GM19397 (cell line): ENCODE measurements around the gene ECSIT.
A peak's percentile ranks its signal among the peaks of the same experiment; 100 is the strongest.
"Not testable (repeated sequence)": the region's sequence is repeated elsewhere in the genome, so short reads cannot be mapped to it uniquely, and the experiment has no call there.

Experiments used
- ATAC-seq: cut with Tn5 transposase; IDR thresholded peaks from one replicate; pipeline ENCODE4 v1.9.1; 2021; ENCODE audit warnings: mild to moderate bottlenecking, moderate library complexity; ENCODE audit not compliant: unreplicated experiment

ECSIT gene, protein sequence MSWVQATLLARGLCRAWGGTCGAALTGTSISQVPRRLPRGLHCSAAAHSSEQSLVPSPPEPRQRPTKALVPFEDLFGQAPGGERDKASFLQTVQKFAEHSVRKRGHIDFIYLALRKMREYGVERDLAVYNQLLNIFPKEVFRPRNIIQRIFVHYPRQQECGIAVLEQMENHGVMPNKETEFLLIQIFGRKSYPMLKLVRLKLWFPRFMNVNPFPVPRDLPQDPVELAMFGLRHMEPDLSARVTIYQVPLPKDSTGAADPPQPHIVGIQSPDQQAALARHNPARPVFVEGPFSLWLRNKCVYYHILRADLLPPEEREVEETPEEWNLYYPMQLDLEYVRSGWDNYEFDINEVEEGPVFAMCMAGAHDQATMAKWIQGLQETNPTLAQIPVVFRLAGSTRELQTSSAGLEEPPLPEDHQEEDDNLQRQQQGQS

DNA sequence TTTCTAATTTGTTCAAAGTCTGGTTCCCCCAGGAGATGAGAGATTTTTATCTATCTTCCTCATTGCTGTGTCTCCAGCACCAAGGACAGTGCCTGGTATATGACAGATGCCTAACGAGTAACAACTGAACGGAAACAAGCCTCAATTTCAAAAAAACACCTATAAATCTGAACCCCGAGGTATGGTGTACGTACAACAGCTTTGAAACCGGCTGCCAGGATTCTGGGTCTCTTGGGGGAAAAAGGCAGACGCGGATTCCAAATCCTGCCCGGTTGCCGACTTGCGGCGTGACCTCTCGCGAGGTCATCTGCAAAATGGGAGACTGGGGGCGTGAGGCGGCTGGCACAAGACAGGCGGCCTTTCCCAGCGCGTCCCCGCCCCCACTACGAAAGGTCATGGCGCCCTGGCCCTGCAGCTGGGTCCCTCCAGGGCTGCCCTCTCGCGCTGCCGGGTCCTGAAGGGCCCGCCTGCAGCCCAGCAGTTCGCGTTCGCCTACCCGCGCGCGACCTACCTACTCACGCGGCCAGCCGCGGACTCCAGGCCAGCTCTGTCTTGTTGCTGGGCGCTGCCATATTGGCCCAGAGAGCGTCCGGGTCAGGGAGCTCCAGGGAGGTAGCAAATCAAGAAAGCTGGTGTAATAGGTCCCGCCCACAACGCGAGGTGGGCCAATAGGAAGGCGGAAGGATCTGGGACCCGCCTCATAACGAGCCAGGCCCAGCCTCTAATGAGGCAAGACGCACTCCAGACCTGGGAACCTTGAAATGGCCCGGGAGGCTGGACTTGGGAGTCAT is at the start of gene ECSIT:
ECSIT (minus strand) TSS at position 584 of the 791 bp plus-strand sequence. CDS start 9,964 bp downstream, outside the sequence.
- ATAC-seq, result peak; percentile 95

DNA sequence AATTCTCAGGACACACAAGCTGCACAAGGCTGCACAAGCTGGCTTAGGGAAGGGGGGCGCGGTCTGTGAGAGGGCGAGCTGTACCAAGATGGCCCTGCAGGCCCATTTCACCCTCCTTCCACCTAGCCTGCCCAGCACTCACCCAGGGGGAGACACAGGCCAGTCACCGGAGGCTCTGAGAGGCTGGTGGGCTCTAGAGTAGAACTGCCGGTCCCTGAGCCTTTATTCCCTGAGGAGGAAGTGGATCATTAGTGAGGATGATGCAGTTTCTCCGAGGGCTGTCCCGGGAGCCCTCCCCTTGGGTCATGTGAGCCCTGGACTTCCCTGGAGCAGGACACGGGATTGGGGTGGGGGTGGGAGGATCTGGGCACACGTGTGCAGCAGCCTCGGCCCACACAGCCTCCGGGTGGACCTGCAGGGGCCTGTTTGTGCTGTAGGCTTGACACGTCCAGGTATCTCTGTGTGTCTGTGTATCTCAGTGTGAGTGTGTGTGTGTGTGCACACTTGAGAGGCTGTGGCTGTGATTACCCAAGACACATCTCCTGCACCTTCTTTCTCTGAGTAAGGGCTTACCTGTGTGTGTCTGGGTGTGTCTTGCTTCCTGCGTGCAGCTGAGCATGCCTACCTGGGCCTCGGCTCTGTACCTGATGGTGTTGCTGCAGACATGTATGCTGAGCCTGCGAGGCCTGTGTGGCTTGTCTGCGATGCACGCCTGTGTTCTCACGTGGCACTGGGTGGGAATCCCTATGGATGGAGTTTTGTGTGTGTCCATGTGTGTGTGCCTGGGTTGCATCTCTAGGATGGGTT is 48.7 kb upstream of the ECSIT start, which contains the start of gene ACP5:
ACP5 (minus strand) TSS at position 195 of the 807 bp plus-strand sequence. CDS start 328 bp downstream, outside the sequence.
- ATAC-seq, result no peak

- no peak for ATAC-seq
These were observed 47.3 kb upstream of the ECSIT start for GRCh38 chr19:11576227-11576626.

- ATAC-seq, result no peak
These were observed 45.8 kb upstream of the ECSIT start for GRCh38 chr19:11574689-11575088.

GRCh38 chr19:11573763-11574162 is 44.8 kb upstream of the ECSIT start:
- ATAC-seq, result not testable (repeated sequence)

- not testable (repeated sequence) for ATAC-seq
These were observed 44.4 kb upstream of the ECSIT start for GRCh38 chr19:11573354-11573753.

GRCh38 chr19:11570039-11570462 is 41.1 kb upstream of the ECSIT start:
- no peak for ATAC-seq

- ATAC-seq, result no peak
These were observed 37.2 kb upstream of the ECSIT start for GRCh38 chr19:11566164-11566563.

DNA sequence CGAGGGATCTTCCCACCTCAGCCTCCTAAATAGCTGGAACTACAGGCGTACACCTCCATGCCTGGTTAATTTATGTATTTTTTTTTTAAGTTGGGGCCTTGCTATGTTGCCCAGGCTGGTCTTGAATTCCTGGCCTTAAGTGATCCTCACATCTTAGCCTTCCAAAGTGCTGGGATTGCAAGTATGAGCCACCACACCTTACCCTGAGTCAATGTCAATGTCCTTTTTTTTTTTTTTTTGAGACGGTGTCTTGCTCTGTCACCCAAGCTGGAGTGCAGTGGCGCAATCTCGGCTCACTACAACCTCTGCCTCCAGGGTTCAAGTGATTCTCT is 36.7 kb upstream of the ECSIT start:
- not testable (repeated sequence) for ATAC-seq

DNA sequence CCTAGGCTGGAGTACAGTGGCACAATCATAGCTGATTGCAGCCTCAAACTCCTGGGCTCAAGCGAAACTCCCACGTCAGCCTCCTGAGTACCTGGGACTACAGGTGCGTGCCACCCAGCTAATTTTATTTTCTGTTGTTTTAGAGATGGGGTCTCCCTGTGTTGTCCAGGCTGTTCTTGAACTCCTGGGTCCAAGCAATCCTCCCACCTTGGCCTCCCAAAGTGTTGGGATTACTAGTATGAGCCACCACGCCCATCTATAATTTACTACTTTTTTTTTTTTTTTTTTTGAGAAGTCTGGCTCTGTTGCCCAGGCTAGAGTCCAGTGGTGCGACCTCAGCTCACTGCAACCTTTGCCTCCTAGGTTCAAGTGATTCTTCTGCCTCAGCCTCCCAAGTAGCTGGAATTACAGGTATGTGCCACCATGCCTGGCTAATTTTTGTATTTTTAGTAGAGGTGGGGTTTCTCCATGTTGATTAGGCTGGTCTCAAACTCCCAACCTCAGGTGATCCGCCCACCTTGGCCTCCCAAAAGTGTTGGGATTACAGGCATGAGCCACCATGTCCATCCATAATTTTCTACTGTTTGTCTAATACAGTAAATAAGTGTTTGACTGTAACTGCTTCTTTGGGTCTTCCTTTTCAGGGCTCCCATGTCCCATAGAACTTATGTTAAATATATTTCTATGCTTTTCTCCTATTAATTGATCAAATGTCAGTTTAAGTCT is 35.3 kb upstream of the ECSIT start:
- ATAC-seq, result not testable (repeated sequence)

- ATAC-seq, result no peak
These were observed 34.6 kb upstream of the ECSIT start for GRCh38 chr19:11563532-11563931.

- no peak for ATAC-seq
These were observed 31.6 kb upstream of the ECSIT start for GRCh38 chr19:11560404-11561051.

GRCh38 chr19:11558881-11559828 is 30.2 kb upstream of the ECSIT start, which contains the start of gene ELOF1:
TSS of gene ELOF1 (minus strand) at chr19:11559230. CDS start at chr19:11554347, 4,883 bp downstream.
- ATAC-seq, result peak; percentile 82

DNA sequence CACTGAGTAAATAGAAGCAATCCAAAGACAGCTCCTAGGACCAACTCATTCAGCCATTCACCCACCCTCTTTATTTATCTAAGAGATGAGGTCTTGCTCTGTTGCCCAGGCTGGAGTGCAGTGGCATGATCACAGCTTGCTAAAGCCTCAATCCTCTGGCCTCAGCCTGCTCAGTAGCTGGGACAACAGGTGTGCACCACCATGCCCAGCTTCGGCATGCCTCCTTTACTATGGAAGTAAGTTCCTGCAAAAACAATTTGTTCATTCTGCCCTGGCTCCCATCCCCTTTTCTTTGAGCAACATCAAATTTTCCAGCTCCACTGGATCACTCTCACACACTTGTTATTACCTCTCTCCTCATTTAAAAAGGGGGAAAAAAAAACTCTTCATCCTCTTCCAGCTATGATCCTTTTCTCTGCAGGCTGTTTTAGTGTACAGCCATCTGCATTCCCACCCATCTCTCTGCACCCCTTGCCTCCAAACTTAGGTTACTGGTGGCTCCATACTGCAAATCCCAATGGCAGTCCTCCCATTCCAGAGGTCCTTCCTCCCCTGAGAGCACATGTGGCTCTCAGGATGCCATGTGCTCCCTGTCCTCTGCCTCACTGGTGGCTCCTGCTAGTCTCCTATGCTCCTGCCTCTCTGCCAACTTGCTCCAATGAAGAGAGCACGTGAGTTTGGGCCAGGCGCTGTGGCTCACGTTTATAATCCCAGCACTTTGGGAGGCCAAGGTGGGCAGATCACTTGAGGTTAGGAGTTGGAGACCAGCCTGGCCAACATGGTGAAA is 27.9 kb upstream of the ECSIT start:
- ATAC-seq, result no peak

DNA sequence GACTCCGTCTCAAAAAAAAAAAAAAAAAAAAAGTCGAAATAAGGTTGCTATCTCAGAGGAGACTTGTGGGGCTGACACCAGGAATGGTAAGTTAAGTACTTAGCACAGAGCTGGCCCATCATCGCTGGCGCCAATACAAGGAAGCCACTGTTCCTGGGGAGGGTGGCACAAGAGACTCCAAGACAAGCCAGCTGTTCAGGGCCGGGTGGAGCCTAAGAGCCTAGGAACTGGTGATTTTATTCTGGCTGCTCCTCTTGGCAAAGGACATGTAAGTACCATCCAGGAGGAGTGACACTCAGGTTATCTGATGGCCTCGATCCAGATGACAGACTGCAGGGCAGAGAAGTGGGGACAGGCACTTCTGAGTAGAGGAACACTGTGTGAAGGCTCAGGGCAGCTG is 26.3 kb upstream of the ECSIT start:
- ATAC-seq, result no peak

DNA sequence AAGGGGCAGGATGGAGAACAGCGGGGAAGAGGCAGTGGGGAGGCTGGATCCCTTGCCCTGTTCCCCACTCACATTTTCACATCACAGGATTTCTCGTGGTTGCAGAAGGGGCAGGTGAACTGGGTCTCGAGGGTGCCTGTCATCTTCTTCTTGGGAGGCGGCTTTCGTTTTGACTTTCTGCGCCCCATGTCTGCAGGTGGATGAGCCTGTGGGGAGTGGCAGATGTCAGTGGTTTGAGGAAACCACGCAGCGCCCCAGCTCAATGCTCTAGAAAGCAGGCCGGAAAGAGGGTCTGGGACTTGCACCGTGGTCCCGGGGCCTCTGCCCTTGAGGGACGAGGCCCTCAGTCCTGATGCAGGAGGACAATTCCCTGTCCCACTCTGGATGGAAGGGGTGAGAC is 25.2 kb upstream of the ECSIT start:
- ATAC-seq, result no peak

DNA sequence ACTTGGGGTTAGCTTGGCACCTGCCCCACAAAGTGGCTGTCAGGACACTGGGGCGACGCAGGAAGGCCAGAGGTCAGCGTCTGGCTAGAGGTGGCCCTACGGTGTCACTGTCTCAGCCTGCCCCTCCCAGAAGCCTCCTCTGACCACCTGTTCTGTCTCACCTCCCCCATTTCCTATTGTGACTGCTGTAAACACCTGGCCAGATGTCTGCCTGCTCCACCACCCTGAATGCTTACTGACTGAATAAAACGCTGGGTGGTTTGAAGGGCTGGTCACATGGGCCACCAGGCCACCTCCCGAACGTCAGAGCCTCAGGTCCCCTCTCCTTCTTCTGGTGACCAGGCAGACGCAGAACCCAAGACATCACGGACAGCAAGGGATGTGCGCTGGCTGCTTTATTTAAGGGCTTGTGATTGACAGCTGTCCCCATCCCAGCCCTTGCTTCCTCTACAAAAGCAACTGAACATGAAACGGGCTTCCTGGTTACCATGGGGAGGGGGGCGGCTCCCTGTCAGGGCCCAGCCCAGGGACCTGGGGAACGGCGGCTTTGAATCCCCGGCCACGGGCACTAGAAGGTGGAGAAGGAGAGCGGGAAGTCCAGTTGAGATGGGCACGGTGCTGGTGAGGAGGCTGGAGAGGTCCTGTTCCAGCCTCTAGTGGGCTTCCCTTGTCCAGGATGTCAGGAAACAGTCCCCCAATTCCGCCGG is 23.9 kb upstream of the ECSIT start:
- no peak for ATAC-seq
